DND-41 (cell line): ENCODE data around the gene SYCE3.

Experiments used
- ATAC-seq: fragments of 200-7000 bp; cut with Tn5 transposase; 3 replicates; pipeline ENCODE4 v1.9.1; 2021; ENCODE audit warnings: low read depth; ENCODE audit not compliant: insufficient read depth
- DNase-seq: peaks from one replicate; pipeline ENCODE4 v3.0.0-alpha.2; 2020
- H2AFZ ChIP-seq: 2 replicates; pipeline ENCODE4 v1.6.0; 2012; ENCODE audit warnings: low read depth, low read length
- H3K27ac ChIP-seq: 2 replicates; pipeline ENCODE4 v1.5.1; 2012; ENCODE audit warnings: low read length, inconsistent platforms
- H3K27me3 ChIP-seq: fragments of 200-600 bp; sonication (generic); 2 replicates; pipeline ENCODE4 v1.6.0; 2012; ENCODE audit warnings: low read length, mild to moderate bottlenecking, inconsistent platforms; ENCODE audit not compliant: insufficient read depth, poor library complexity
- H3K36me3 ChIP-seq: 2 replicates; pipeline ENCODE4 v1.5.1; 2012; ENCODE audit warnings: low read length, inconsistent platforms; ENCODE audit not compliant: insufficient read depth
- H3K4me1 ChIP-seq: 2 replicates; pipeline ENCODE4 v1.5.1; 2012; ENCODE audit warnings: mild to moderate bottlenecking, low read length; ENCODE audit not compliant: insufficient read depth
- H3K4me2 ChIP-seq: 2 replicates; pipeline ENCODE4 v1.6.0; 2012; ENCODE audit warnings: mild to moderate bottlenecking, moderate library complexity, low read length, inconsistent platforms; ENCODE audit not compliant: insufficient read depth
- H3K4me3 ChIP-seq, 2 experiments: fragments of 200-600 bp in 1 of 2; shearing (Covaris generic) in 1 of 2; 2 replicates each; pipeline ENCODE4 v1.5.1; 2012 to 2016; ENCODE audit warnings: inconsistent platforms in 2 of 2, low read length in 2 of 2, mild to moderate bottlenecking in 2 of 2, low read depth in 1 of 2, moderate library complexity in 1 of 2
- H3K79me2 ChIP-seq: 2 replicates; pipeline ENCODE4 v1.6.0; 2012; ENCODE audit warnings: low read length, inconsistent platforms; ENCODE audit not compliant: insufficient read depth
- H3K9ac ChIP-seq: 2 replicates; pipeline ENCODE4 v1.6.0; 2012; ENCODE audit warnings: low read depth, mild to moderate bottlenecking, inconsistent platforms, low read length, moderate library complexity
- H3K9me3 ChIP-seq: 2 replicates; pipeline ENCODE4 v1.5.1; 2012; ENCODE audit warnings: low read length, moderate library complexity, mild to moderate bottlenecking, inconsistent platforms; ENCODE audit not compliant: insufficient read depth, severe bottlenecking
- H4K20me1 ChIP-seq: 2 replicates; pipeline ENCODE4 v1.6.0; 2012; ENCODE audit warnings: low read length; ENCODE audit not compliant: insufficient read depth
- EZH2 ChIP-seq: IDR thresholded peaks from 3 replicates; pipeline ENCODE4 v1.6.1; 2012; ENCODE audit warnings: borderline replicate concordance, low read depth, mild to moderate bottlenecking, moderate library complexity, low read length, inconsistent platforms; ENCODE audit not compliant: severe bottlenecking
- TF ChIP-seq, protein P1 (sequence below): IDR thresholded peaks from 2 replicates; pipeline ENCODE4 v1.5.1; 2012; ENCODE audit warnings: borderline replicate concordance, low read length, moderate library complexity, mild to moderate bottlenecking; ENCODE audit not compliant: poor library complexity, severe bottlenecking; ENCODE audit errors: extremely low read depth

SYCE3 gene, protein sequence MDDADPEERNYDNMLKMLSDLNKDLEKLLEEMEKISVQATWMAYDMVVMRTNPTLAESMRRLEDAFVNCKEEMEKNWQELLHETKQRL

DNA sequence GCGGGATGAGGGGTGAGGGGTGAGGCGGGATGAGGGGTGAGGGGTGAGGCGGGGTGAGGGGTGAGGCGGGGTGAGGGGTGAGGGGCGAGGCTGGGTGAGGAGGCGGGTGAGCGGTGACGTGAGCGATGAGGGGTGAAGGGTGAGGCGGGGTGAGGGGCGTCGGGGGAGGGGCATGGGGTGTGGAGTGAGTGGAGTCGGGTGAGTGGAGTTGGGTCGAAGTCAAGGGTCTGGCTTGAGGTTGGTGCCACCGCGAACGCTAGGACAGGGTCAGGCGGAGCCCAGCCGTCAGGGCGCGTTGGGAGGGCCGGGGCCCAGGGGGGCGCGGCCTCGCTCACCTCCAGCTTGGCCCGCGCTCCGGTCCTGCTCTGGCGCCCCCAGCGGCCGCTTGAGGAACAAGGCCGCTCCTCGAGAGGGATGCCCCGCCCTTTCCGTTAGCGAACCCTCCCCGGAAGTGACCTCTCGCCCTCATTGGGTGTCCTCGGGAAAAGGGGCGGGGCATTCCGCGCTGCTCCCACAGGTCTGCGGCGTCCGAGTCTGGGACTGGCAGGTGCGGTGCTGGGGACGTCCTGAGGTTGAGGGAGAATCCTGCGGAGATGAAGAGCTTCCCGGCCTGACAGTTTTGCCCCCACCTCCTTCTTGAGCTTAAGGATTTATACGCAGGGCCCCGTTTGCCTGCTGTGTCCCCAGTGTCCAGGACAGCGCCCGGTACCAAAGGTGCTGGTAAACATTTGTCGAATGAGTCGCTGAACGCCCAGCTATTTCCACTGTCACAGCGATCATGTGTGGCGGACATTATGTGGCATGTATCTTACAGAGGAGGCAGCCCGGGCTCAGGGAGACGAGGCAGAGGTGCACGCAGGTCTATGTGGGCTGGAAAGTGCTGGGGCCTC is at the start of gene SYCE3:
SYCE3 (minus strand) TSS at position 397 of the 890 bp plus-strand sequence. CDS start 6,514 bp downstream, outside the sequence.
- H3K9me3 ChIP-seq: no peaks in the 10 kb centered on the region
- H2AFZ ChIP-seq: peak within 1 kb of the TSS; percentile 80
- H3K4me1 ChIP-seq: peaks cover 11% of the 10 kb centered on the region
- H3K79me2 ChIP-seq: no peaks in the 10 kb centered on the region
- peak; percentile 98 for DNase-seq
- ATAC-seq: peak; percentile 97
- H3K27ac ChIP-seq: peak within 1 kb of the TSS; percentile 50; the same call in 1 of the 2 replicates
- no peaks in the 10 kb centered on the region for H3K27me3 ChIP-seq
- H3K4me2 ChIP-seq: peak within 1 kb of the TSS; percentile 95
- TF ChIP-seq, protein P1, sequence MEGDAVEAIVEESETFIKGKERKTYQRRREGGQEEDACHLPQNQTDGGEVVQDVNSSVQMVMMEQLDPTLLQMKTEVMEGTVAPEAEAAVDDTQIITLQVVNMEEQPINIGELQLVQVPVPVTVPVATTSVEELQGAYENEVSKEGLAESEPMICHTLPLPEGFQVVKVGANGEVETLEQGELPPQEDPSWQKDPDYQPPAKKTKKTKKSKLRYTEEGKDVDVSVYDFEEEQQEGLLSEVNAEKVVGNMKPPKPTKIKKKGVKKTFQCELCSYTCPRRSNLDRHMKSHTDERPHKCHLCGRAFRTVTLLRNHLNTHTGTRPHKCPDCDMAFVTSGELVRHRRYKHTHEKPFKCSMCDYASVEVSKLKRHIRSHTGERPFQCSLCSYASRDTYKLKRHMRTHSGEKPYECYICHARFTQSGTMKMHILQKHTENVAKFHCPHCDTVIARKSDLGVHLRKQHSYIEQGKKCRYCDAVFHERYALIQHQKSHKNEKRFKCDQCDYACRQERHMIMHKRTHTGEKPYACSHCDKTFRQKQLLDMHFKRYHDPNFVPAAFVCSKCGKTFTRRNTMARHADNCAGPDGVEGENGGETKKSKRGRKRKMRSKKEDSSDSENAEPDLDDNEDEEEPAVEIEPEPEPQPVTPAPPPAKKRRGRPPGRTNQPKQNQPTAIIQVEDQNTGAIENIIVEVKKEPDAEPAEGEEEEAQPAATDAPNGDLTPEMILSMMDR: peak; percentile 94
- no peak for TF ChIP-seq EZH2
- peak within 1 kb of the TSS; percentile 54 for H3K9ac ChIP-seq
- peak within 1 kb of the TSS; percentile 19 to 63; a peak in 3 of 4 replicates for H3K4me3 ChIP-seq
- H4K20me1 ChIP-seq: no peaks in the 10 kb centered on the region
- peaks cover 3% of the 10 kb centered on the region; the same call in 1 of the 2 replicates for H3K36me3 ChIP-seq

DNA sequence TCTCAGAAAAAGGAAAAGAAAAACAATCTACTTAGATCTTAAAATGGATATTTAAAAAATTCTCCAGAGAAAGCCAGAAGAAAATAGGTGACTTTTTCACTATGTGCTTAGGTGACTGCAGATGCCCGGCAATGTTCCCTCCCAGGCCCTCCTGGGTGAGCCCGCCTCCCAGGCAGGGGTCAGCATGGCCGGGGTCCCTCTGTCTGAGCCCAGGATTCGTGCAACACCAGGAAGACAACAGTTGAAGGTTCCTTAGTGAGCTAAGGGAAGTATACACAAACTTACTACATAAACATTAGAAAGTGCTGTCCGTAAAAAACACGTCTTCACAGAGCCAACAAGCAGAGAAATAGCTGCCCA is 49.4 kb upstream of the SYCE3 start:
- Histone ChIP-seq H3K4me2 (no peak overlapping the region), H3K36me3 (no peaks in the 10 kb centered on the region), H3K4me1 (no peaks in the 10 kb centered on the region), H2AFZ (no peak overlapping the region), H3K9ac (no peak overlapping the region), H3K79me2 (no peaks in the 10 kb centered on the region), H3K27ac (no peak overlapping the region), H3K4me3 (no peak overlapping the region), H3K9me3 (no peaks in the 10 kb centered on the region), H4K20me1 (no peaks in the 10 kb centered on the region), H3K27me3 (no peaks in the 10 kb centered on the region)
- ATAC-seq: no peak
- no peak for TF ChIP-seq EZH2
- TF ChIP-seq, protein P1: no peak
- DNase-seq: no peak

DNA sequence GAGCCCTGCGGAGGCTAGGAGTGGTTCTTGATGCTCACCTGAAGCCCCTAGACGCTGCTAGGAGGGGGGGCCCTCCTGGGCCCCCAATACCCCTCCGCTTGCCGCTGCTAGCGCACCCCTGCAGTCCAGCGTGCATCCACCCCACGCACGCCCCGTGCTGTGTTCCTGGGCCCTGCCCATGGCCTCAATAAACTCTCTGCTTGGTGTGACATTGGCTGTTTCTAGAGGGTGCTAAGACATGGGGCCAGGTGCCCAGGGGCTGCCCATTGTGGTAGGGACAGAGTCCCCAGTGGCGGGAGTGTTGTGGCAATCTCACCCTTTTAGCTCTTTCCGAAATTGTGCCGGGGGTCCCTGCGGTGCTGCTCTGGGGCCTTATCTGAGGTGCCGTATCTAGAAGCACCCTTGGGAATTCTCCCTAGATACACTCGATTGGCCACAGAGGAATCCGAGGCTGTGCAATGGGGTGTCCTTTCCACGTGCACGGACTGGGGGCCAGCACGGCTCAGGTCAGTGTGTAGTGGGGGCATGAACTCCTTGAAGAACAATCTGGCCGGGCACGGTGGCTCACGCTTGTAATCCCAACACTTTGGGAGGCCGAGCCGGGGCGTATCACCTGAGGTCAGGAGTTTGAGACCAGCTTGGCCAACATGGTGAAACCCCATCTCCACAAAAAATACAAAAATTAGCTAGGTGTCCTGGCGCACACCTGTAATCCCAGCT is 48.8 kb upstream of the SYCE3 start:
- Histone ChIP-seq H3K9me3 (no peaks in the 10 kb centered on the region), H3K9ac (no peak overlapping the region), H3K27me3 (no peaks in the 10 kb centered on the region), H3K36me3 (no peaks in the 10 kb centered on the region), H3K4me1 (no peaks in the 10 kb centered on the region), H3K4me3 (no peak overlapping the region), H4K20me1 (no peaks in the 10 kb centered on the region), H3K79me2 (no peaks in the 10 kb centered on the region), H2AFZ (no peak overlapping the region), H3K4me2 (no peak overlapping the region), H3K27ac (no peak overlapping the region)
- TF ChIP-seq, protein P1: no peak
- TF ChIP-seq EZH2: no peak
- ATAC-seq: no peak
- DNase-seq: no peak
